SHP77 (cell line): Measurements from ENCODE around the gene AMPH.
"Not testable (repeated sequence)": the region's sequence is repeated elsewhere in the genome, so short reads cannot be mapped to it uniquely, and the experiment has no call there.

Experiments
- DNase-seq, 2 experiments: peaks; one replicate each; lab custom pipeline; 2025; lab: John Stamatoyannopoulos, UW

Gene AMPH

DNA sequence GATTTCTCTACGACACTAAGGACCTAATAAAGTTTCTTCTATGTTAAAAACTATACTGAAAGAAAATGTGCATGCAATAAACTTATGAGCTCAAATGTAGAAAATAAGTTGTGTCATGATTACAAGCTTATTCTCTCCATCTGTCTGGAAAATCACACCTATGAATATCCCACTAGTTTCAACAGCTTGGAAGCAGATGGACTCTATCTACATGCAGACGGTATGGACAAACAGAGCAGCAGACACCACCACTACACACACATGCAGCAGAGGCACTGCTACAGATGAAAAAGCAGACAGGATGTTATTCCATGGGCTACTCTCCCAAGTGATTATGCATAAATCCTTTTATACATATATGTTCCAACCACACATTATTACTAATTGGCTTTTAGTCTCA is 234.3 kb downstream of the AMPH start:
- DNase-seq: no peak

DNA sequence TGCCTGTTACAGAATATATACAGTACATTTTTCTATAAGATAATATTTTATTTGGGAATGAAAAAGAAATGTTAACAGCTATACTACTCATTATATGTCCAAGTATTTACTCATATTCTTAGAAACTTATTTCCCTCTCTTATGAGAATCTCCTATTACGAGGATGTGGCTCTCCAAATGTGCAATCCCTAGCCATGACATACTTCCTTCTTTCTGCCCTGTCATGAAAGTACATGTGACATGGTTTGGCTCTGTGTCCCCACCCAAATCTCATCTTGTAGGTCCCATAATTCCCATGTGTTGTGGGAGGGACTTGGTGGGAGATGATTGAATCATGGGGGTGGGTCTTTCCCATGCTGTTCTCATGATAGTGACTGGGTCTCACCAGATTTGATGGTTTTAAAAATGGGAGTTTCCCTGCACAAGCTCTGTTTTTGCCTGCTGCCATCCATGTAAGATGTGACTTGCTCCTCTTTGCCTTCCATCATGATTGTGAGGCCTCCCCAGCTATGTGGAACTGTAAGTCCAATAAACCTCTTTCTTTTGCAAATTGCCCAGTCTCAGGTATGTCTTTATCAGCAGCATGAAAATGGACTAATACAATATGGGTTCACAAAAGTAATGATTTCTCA is 235.1 kb downstream of the AMPH start:
- not testable (repeated sequence) for DNase-seq

GRCh38 chr7:38394660-38395059 is 236.5 kb downstream of the AMPH start:
- no peak for DNase-seq

DNA sequence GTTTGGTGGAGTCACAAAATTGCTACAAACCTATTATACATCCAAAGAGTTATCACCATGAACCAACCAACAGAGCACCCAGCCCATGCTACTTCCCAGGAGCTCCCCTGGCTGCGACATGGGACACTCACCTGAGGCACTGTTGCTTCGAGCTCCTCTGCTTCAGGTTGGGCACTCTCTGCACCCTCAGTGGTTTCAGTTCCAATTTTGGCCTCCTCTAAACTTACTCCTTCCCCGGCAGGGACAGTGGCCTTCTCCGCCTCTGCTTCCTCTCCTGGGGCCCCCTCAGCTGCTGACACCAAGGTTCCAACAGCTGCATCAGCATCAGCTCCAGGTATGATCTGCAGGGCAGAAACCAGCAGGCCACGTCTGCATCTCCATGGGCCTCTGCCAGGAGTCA is 237.3 kb downstream of the AMPH start:
- no peak for DNase-seq

DNA sequence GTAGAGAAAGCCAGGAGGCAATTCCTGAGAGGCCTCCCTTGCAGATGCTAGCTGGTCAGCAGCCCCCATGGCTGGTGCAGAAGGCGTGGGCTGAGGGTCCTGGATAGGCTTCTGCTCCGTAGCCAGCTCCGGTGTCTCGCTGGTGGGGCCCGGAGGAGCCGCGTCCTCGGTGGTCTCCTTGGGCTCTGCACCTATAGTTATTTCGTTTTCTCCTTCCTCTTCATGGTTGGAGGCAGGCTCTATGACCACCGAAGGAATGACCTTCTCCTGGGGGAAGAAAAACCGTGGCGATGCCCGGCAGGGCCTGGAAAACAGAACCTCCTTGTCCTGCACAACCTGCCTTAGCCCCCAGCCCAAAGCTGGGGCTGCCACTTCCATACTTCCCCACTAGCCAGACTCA is 239.4 kb downstream of the AMPH start:
- DNase-seq: no peak

DNA sequence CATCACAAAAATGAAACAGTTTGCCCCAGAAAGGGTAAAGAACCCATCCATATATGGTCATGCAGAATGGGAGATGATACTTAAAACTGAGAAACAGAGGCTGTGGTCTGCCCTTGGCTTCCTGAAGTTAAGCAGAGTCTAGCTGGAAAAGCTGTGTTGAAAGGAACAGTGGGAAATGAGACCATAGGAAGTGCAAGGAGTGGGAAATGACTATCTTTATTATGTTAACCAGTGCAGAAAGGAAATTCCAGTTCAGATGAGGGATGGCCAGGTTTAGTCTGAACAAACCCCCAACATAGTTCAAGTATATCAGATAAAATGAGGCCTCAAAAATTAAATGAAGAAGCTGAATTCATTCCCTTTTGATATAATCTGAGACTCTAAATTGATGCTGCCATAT is 245.5 kb downstream of the AMPH start:
- DNase-seq: no peak

DNA sequence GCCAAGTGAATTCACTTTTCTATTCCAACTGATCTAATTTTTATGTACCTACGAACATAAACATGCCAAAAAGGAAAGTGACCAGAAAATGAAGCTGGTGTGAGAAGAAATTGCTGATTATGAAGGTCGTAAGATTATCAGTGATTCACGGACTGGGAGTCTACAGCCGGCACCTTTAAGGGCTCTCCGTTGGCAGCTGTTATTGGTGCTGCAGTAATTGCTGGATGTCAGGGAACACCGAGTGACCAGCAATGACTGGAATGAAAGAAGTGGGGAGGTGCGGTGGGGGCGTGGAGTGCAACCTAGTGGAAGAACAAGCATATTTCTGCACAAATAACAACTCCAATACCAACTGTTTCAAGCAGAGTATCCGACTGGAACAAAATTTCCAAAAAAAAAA is 247.9 kb downstream of the AMPH start:
- no peak for DNase-seq

DNA sequence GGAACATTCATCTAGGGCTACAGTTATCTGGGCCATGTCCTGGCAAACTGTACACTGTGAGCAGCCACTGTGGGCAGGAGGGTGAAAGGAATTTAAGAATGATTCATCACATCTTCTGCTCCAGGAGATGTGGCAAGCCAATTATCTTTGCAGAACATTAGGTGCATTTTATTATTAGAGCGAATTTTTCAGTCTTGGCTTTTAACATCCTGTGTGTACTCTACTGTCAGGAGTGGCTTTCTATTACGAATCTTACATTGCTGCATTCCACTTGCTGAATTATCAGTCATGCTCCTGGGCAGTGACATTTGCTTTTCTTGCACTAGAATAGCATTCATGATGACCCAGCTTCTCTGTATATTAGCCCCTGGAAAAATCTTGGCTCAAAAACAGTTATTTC is 248.5 kb downstream of the AMPH start:
- no peak for DNase-seq

GRCh38 chr7:38375453-38375852 is 255.7 kb downstream of the AMPH start:
- no peak for DNase-seq

- DNase-seq: peak in 1 of 2 experiments; percentile 8
These were observed 256.7 kb downstream of the AMPH start for GRCh38 chr7:38374507-38374906.

GRCh38 chr7:38373155-38373554 is 258.0 kb downstream of the AMPH start:
- no peak for DNase-seq

GRCh38 chr7:38372290-38372689 is 258.9 kb downstream of the AMPH start:
- no peak for DNase-seq

DNA sequence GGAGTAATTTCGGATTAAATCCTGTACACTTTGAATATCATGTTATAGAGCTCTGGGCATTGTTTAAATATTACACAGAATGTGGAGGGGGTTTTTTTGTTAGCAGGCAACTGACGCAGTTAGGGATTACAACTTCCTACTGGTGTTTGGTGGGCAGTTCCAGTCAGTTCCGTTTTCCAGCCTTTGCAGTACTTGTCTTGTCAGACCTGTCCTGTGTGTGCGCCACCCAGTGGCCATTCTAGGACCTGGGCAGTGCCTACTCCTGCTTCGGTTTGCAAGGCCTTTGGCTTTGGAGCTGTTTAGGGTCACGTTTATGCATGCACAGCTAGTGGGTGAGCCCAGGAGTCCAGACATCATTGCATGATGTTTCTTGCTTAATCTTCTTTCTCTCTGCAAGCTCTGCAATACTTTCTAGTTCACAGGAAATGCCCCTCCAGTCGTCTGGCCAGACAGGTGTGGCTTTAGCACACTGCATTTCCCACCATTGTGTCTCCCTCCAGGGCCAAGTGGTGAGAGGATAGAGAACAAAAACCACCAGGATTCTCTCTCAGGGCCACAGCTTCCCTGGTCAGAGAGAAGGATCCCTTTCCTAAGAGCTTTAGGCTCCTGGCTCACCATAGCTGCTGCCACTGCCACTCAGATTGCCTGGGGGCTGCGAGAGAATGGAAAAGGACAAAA is 261.2 kb downstream of the AMPH start:
- DNase-seq: peak; percentile 93 to 96

DNA sequence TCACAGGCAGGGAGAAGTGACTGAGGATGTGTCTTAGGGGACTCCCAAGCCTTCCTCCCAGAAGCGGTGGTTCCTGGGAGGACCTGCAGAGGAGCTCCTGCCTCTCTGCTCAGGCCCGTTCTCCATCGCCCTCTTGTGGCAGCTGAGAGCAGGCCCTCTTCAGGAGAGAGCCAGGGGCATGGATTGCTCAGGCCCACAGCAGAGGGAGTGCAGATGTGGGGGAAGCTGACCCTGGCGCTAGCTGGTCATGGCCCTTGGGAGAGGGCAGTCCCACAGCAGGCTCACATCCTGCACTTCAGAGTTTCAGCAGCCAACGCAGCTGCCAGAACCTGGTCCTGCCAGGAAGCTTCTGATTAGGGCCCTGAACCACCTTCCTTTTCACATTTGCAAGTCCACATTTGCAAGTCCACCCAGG is 263.0 kb downstream of the AMPH start:
- DNase-seq: peak; percentile 50 to 86

DNA sequence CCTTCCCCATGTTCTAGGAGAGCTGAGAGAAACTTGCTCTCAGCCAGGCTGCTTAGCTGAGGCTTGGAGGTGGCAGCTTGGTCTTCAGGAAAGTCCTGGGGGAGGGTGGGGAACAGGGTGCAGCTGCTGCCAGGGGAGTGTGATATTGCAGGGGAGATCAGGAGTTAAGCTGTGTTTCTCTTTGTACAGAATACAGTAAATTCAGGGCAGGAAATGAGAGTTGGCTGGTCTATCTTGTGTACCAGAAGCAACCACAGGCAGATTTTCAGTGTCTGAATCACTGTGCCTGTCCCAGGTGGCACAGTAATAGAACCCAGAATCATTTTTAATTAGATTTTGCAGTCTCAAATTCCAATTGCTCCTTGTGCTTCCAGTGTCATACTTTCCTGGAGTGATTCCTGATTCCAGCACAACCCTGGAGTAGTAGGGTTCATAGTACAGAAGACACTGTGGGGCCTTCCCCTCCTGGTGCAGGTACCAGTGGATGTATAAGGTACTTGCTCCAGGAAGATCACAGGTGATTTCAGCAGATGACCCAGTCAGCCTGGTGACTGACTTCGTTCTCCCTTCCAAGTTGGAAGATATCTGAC is 263.8 kb downstream of the AMPH start:
- no peak for DNase-seq

DNA sequence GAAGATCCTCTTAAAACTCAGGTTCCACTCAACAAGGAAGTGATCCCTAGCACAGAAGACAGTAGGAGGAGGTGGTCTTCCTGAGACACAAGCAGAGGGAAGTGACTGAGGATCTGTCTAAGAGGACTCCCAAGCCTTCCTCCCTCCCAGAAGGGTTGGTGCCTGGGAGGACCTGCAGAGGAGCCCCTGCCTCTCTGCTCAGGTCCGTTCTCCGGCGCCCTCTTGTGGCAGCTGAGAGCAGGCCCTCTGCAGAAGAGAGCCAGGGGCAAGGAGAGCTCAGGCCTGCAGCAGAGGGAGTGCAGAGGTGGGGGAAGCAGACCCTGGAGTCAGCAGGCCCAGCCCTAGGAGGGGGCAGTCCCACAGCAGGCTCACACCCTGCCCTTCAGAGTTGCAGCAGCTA is 267.8 kb downstream of the AMPH start:
- DNase-seq: peak; percentile 36 to 39

GRCh38 chr7:38362611-38363237 is 268.4 kb downstream of the AMPH start:
- DNase-seq: not testable (repeated sequence)

DNA sequence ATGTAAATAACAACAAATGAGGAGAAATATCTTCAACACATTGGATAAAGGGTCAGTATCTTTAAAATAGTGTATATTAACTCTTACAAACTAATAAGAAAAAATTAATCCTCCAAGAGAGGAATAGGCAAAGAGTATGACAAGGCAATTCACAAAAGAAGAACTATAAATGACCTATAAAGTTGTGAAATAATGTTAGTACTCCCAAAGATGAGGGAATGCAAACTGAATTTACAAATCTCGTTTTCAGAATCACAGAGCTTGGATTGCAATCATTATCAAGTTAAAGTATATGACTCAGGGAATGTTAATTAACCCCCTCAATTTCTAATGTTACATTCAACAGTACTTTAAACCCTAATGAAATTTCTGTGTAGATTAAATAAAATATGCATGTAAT is 270.4 kb downstream of the AMPH start:
- DNase-seq: no peak

GRCh38 chr7:38359071-38359601 is 272.0 kb downstream of the AMPH start:
- peak in 1 of 2 experiments; percentile 14 for DNase-seq

- peak in 1 of 2 experiments; percentile 13 for DNase-seq
These were observed 272.8 kb downstream of the AMPH start for GRCh38 chr7:38358273-38358831.

DNA sequence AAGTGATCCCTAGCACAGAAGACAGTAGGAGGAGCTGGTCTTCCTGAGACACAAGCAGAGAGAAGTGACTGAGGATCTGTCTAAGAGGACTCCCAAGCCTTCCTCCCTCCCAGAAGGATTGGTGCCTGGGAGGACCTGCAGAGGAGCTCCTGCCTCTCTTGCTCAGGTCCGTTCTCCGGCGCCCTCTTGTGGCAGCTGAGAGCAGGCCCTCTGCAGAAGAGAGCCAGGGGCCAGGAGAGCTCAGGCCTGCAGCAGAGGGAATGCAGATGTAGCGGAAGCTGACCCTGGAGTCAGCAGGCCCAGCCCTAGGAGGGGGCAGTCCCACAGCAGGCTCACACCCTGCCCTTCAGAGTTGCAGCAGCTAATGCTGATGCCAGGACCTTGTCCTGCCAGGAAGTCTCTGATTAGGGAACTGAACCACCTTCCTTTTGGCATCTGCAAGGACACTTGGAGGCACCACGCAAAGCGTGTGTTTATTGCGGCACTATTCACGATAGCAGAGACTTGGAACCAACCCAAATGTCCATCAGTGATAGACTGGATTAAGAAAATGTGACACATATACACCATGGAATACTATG is 276.8 kb downstream of the AMPH start:
- peak; percentile 28 to 64 for DNase-seq

DNA sequence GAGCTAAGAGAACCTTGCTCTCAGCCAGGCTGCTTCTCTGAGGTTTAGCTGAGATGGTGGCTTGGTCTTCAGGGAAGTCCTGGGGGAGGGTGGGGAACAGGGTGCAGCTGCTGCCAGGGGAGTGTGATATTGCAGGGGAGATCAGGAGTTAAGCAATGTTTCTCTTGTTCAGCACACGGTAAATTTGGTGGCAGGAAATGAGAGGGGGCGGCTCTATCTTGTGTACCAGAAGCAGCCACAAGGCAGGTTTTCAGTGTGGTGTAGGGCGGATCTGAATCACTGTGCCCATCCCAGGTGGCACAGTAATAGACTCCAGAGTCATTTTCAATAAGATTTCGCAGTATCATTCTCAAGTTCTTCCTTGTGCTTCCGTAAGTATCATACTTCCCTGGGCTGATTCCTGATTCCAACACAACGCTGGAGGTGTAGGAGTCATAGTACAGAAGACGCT is 277.7 kb downstream of the AMPH start:
- DNase-seq: not testable (repeated sequence)
